Measurements from ENCODE around the gene NRG2. TPM values are rescaled to one million over a fixed set of nuclear protein-coding genes. Genes with fewer than 3 reads are reported as not detected.

Gene NRG2
- total RNA-seq, 1 donor from 2014 or later: 0.07 TPM

DNA sequence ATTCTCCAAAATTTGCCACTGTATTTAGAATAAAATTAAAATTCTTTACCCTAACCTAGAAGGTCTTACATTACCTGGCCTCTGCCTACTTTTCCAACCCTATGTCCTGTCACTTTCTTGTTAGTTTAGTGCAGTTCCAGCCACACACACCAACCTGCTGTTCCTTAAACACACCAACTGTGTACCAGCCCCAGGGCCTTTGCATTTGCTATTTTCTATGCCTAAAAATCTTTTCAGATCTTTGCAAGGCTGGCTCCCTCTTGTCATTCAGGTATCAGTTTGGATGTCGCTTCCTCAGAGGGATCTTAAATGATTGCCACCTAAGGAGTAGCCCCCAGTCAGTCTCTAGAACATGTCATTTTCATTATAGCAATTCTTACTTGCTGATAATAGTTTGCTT lies 17.7 kb upstream of the NRG2 start:
- Mint-ChIP-seq H3K27ac (no peak overlapping the region), H3K9me3 (no peaks in the 10 kb centered on the region), H3K27me3 (peaks cover 15% of the 10 kb centered on the region), H3K4me1 (no peaks in the 10 kb centered on the region), H3K36me3 (ENCODE audit: low read depth) (no peaks in the 10 kb centered on the region), H3K4me3 (no peak overlapping the region)
- TF ChIP-seq, protein P1, sequence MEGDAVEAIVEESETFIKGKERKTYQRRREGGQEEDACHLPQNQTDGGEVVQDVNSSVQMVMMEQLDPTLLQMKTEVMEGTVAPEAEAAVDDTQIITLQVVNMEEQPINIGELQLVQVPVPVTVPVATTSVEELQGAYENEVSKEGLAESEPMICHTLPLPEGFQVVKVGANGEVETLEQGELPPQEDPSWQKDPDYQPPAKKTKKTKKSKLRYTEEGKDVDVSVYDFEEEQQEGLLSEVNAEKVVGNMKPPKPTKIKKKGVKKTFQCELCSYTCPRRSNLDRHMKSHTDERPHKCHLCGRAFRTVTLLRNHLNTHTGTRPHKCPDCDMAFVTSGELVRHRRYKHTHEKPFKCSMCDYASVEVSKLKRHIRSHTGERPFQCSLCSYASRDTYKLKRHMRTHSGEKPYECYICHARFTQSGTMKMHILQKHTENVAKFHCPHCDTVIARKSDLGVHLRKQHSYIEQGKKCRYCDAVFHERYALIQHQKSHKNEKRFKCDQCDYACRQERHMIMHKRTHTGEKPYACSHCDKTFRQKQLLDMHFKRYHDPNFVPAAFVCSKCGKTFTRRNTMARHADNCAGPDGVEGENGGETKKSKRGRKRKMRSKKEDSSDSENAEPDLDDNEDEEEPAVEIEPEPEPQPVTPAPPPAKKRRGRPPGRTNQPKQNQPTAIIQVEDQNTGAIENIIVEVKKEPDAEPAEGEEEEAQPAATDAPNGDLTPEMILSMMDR (IDR thresholded peaks at IDR 0.05): no peak
- no peak for ATAC-seq (ENCODE audit: low read depth)
- POLR2A ChIA-PET: interaction anchor here (1.2 kb wide), 1 partner anchor 14 kb away, joined by 3 read pairs; no protein-coding TSS in a partner anchor
- intact Hi-C loops (cut with micrococcal nuclease): no loop called here
- CTCF ChIA-PET: interaction anchor here (1.6 kb wide), 1 partner anchor 12 kb away, joined by 3 read pairs; no protein-coding TSS in a partner anchor
- no peak for DNase-seq

DNA sequence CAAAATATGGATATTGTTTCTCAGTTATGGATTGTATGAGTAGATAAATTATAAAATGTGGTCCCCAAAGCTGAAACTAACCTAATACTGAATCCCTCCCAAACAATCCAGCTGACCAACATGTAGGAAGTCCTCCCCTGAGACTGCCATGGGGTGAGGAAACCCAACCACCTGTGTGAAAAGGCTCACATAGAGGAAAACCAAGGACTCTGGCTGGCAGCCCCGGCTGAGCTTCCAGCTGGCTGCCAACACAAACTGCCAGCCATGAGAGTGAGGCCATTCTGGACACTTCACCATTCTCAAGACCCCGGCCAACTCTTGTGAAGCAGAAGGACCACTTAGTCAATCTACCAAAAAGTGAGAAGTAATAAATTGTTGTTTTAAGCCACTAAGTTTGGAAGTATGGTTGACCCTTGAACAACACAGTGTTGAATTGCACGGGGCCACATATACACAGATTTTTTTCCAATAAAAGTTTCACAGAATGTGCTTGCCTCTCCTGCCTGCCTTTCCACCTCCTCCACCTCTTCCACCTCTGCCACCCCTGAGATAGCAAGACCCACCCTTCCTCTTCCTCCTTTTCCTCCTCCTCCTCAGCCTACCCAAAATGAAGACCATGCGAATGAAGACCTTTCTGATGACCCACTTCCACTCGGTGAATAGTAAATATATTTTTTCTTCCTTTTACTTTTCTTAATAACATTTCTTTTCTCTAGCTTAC lies 15.3 kb upstream of the NRG2 start:
- intact Hi-C loops (cut with micrococcal nuclease): no loop called here
- ATAC-seq (ENCODE audit: low read depth) (no peak), DNase-seq (no peak)
- Mint-ChIP-seq H3K4me1 (no peaks in the 10 kb centered on the region), H3K27me3 (peaks cover 13% of the 10 kb centered on the region), H3K9me3 (no peaks in the 10 kb centered on the region), H3K36me3 (ENCODE audit: low read depth) (no peaks in the 10 kb centered on the region), H3K4me3 (no peak overlapping the region), H3K27ac (no peak overlapping the region)
- ChIA-PET CTCF (no interaction called here), POLR2A (no interaction called here)
- TF ChIP-seq, protein P1 (IDR thresholded peaks at IDR 0.05): no peak

DNA sequence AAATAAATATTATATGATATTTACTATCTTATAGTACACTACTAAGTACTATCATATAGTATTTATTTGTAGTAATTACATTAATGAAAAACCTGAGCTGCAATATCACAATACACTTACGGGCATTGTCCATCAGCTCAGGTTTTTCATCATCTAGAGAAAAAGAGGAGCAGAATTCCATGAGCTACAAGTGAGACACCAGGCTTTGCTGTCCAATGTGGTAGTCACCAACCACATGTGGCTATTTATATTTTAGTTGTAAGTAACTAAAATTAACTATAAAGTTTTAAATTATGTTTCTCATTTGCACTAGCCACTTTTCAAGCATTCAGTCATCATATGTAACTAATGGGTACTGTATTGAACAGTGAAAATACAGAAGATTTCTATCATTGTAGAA lies 13.8 kb upstream of the NRG2 start:
- ChIA-PET CTCF (no interaction called here), POLR2A (no interaction called here)
- TF ChIP-seq, protein P1 (IDR thresholded peaks at IDR 0.05): no peak
- Mint-ChIP-seq H3K4me3 (no peak overlapping the region), H3K27me3 (peaks cover 9% of the 10 kb centered on the region), H3K9me3 (no peaks in the 10 kb centered on the region), H3K4me1 (no peaks in the 10 kb centered on the region), H3K27ac (no peak overlapping the region), H3K36me3 (ENCODE audit: low read depth) (no peaks in the 10 kb centered on the region)
- DNase-seq (no peak), ATAC-seq (ENCODE audit: low read depth) (no peak)
- intact Hi-C loops (cut with micrococcal nuclease): no loop called here

DNA sequence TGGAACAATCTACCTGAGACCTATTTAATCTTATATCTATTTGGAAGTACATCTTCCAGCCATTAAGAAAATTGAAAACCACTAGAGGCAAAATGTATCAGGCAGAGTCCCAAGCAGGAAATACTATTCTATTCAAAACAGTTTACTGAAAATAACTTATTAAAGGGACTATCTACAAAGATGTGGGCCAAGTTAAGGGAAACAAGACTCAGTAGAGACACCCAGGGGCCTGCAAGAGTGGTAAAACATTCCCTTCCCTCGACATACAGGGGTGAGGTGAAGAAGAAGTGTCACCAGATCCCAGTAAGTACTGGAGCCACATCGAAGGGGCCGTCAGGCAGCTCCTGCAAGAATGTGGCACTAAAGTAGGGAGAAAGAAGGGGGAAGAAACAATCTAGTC lies 12.1 kb upstream of the NRG2 start:
- Mint-ChIP-seq H3K27me3 (peaks cover 6% of the 10 kb centered on the region), H3K9me3 (no peaks in the 10 kb centered on the region), H3K4me3 (no peak overlapping the region), H3K27ac (no peak overlapping the region), H3K36me3 (ENCODE audit: low read depth) (no peaks in the 10 kb centered on the region), H3K4me1 (no peaks in the 10 kb centered on the region)
- ATAC-seq (ENCODE audit: low read depth): no peak
- intact Hi-C loops (cut with micrococcal nuclease): no loop called here
- CTCF ChIA-PET: no interaction called here
- no peak for DNase-seq
- POLR2A ChIA-PET: interaction anchor here (0.7 kb wide), 1 partner anchor 1058 kb away, joined by 3 read pairs; no protein-coding TSS in a partner anchor
- TF ChIP-seq, protein P1 (IDR thresholded peaks at IDR 0.05): no peak

DNA sequence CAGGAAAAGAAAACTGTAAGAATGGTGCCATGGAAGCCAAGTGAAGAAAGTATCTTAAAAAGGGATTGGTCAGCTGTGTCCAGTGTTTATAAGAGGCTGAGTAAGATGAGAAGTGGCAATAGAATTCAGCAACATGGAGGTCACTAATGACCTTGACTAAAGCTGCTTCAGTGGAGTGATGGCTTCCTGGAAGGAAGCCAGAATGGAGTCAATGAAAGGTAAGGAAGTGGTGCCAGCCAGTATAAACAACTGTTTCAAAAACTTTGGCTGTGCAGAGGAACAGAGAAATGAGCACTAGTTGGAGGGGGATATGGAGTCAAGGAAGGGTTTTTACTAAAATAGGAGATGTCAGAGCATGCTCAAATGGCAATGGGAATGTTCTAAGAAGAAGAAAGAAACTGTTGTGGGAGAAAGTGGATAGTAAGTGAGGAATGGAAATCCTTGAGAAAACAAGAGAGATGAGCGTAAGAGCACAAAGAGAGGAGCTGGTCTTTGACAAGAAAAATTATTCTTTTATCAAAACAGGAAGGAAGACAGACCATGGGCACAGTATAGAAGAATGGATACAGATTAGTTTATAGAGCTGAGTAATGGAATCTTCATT lies 11.1 kb upstream of the NRG2 start:
- intact Hi-C loops (cut with micrococcal nuclease): no loop called here
- CTCF ChIA-PET: no interaction called here
- TF ChIP-seq, protein P1 (IDR thresholded peaks at IDR 0.05): no peak

More for the DNA sequence above, 11.1 kb upstream of the NRG2 start:
- POLR2A ChIA-PET: no interaction called here
- Mint-ChIP-seq H3K4me3 (no peak overlapping the region), H3K27ac (no peak overlapping the region), H3K4me1 (no peaks in the 10 kb centered on the region), H3K27me3 (peaks cover 12% of the 10 kb centered on the region), H3K9me3 (no peaks in the 10 kb centered on the region), H3K36me3 (ENCODE audit: low read depth) (no peaks in the 10 kb centered on the region)
- ATAC-seq (ENCODE audit: low read depth) (no peak), DNase-seq (no peak)

Data from activated B cell treated with CpG ODN at 0.5 μM for 24 hours (primary cell).